ENCODE data around the gene GNB1. TPM values are rescaled to one million over a fixed set of nuclear protein-coding genes. Genes with fewer than 3 reads are reported as not detected.

GNB1 gene
- total and polyA plus RNA-seq, 10 of the 15 experiments (the other 5 are each of a cell fraction or from before 2014, with no cell fraction given), result 23.0 to 392 (median 93.9) TPM

- TF ChIP-seq ATF2 (IDR thresholded peaks at IDR 0.05; ENCODE audit: low read length) (no peak), E4F1 (IDR thresholded peaks at IDR 0.05; ENCODE audit: borderline replicate concordance, partially characterized antibody) (no peak), FOXK2 (IDR thresholded peaks at IDR 0.05) (no peak), SMC3 (IDR thresholded peaks at IDR 0.05; ENCODE audit: borderline replicate concordance, low read length) (no peak), SUZ12 (IDR thresholded peaks at IDR 0.05; ENCODE audit: unreplicated experiment) (no peak), ZNF24 (IDR thresholded peaks at IDR 0.05) (0 out of 2 replicates have a peak, but pooled peaks have one; percentile 51), SREBF2 (IDR thresholded peaks at IDR 0.05; ENCODE audit: low read length) (no peak), SP1 (IDR thresholded peaks at IDR 0.05; ENCODE audit: low read depth, low read length) (peak; percentile 83), RELA (IDR thresholded peaks at IDR 0.05; ENCODE audit: borderline replicate concordance, partially characterized antibody) (peak; percentile 25), CREM (IDR thresholded peaks at IDR 0.05; ENCODE audit: low read depth) (peak; percentile 89), NKRF (conservative IDR thresholded peaks at IDR 0.05) (peak; percentile 31), CUX1 (IDR thresholded peaks at IDR 0.05; ENCODE audit: insufficient replicate concordance, low read depth, low read length) (no peak), MYC (IDR thresholded peaks at IDR 0.05; ENCODE audit: insufficient read depth, insufficient read length, insufficient replicate concordance, low read length, severe bottlenecking) (no peak), FOS (IDR thresholded peaks at IDR 0.05; ENCODE audit: borderline replicate concordance, extremely low read depth, insufficient read length) (no peak), ZSCAN29 (IDR thresholded peaks at IDR 0.05) (no peak), JUNB (IDR thresholded peaks at IDR 0.05) (no peak), E2F4 (IDR thresholded peaks at IDR 0.05; ENCODE audit: low read depth, low read length) (no peak), PAX5 (IDR thresholded peaks at IDR 0.05; ENCODE audit: borderline replicate concordance, low read depth, low read length) (peak; percentile 90; the same call in 1 of the 2 replicates)
Measured at GRCh38 chr1:1778663-1779319, 112.1 kb downstream of the GNB1 start (continued).

Measured in GM12878 (cell line).